ENCODE measurements around the gene CAMK1D. TPM values are rescaled to one million over a fixed set of nuclear protein-coding genes. Genes with fewer than 3 reads are reported as not detected.

Gene CAMK1D
- total RNA-seq, 1 donor from 2014 or later = 12.8 TPM

DNA sequence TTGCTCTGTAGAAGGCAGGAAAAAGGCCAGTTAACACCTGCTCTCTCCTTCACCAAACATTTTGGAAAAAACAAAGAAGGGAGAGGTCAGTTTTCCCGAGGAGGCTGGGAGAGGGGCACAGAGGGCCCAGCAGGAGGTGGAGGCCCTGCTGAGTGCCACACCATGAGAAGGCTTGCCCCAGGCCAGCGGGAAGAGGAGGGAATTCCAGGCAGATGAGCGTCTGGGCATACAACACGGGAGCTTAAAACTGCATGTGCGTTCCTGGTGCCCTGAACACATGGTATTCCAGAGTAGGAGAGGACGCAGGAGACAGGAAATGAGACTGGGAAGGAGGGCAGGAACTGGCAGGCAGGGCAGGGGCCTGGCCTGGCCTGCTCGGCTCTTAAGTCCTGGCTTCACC, 469.7 kb downstream of the CAMK1D start:
- Histone ChIP-seq H3K27me3 (no peaks in the 10 kb centered on the region), H3K9me3 (no peaks in the 10 kb centered on the region), H3K27ac (no peak overlapping the region), H3K4me3 (no peak overlapping the region), H3K36me3 (peaks cover 0 to 20% of the 10 kb centered on the region in 2 donors), H3K4me1 (peaks cover 11% of the 10 kb centered on the region)
- DNase-seq (ENCODE audit: extremely low spot score in 2 of 2) = no peak
- intact Hi-C loops (cut with DNase I) = no loop called here
- TF ChIP-seq, protein P1, sequence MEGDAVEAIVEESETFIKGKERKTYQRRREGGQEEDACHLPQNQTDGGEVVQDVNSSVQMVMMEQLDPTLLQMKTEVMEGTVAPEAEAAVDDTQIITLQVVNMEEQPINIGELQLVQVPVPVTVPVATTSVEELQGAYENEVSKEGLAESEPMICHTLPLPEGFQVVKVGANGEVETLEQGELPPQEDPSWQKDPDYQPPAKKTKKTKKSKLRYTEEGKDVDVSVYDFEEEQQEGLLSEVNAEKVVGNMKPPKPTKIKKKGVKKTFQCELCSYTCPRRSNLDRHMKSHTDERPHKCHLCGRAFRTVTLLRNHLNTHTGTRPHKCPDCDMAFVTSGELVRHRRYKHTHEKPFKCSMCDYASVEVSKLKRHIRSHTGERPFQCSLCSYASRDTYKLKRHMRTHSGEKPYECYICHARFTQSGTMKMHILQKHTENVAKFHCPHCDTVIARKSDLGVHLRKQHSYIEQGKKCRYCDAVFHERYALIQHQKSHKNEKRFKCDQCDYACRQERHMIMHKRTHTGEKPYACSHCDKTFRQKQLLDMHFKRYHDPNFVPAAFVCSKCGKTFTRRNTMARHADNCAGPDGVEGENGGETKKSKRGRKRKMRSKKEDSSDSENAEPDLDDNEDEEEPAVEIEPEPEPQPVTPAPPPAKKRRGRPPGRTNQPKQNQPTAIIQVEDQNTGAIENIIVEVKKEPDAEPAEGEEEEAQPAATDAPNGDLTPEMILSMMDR (IDR thresholded peaks at IDR 0.05) = no peak
- no peak for TF ChIP-seq POLR2AphosphoS5 (IDR thresholded peaks at IDR 0.05; ENCODE audit: insufficient read depth in 1 of 2, low read depth in 1 of 2)
- TF ChIP-seq POLR2A (IDR thresholded peaks at IDR 0.05) = no peak

DNA sequence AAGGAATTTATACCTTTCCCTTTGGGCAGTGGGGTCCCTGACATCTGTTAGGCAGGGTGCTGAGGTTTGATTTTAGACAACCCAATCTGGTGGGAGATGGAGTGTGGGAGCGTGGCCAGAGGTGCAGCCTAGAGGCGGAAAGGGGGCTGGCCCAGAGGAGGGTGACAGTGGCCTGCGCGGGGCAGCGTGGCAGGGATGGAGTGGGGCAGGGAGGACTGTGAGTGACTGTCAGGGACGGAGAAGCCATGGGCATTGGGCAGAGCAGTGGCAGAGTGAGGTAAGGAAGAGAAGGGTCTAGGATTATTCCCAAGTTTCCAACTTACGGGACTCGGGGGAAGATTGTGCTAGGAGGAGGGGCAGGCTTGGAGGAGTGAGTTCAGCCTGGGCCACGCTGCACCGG, 470.3 kb downstream of the CAMK1D start:
- Histone ChIP-seq H3K36me3 (peaks cover 0 to 15% of the 10 kb centered on the region in 2 donors), H3K9me3 (no peaks in the 10 kb centered on the region), H3K4me3 (no peak overlapping the region), H3K4me1 (peaks cover 11% of the 10 kb centered on the region), H3K27me3 (no peaks in the 10 kb centered on the region), H3K27ac (no peak overlapping the region)
- TF ChIP-seq, protein P1 (IDR thresholded peaks at IDR 0.05) = no peak
- no peak for TF ChIP-seq POLR2AphosphoS5 (IDR thresholded peaks at IDR 0.05; ENCODE audit: insufficient read depth in 1 of 2, low read depth in 1 of 2)
- no peak for TF ChIP-seq POLR2A (IDR thresholded peaks at IDR 0.05)
- intact Hi-C loops (cut with DNase I) = no loop called here
- no peak for DNase-seq (ENCODE audit: extremely low spot score in 2 of 2)

DNA sequence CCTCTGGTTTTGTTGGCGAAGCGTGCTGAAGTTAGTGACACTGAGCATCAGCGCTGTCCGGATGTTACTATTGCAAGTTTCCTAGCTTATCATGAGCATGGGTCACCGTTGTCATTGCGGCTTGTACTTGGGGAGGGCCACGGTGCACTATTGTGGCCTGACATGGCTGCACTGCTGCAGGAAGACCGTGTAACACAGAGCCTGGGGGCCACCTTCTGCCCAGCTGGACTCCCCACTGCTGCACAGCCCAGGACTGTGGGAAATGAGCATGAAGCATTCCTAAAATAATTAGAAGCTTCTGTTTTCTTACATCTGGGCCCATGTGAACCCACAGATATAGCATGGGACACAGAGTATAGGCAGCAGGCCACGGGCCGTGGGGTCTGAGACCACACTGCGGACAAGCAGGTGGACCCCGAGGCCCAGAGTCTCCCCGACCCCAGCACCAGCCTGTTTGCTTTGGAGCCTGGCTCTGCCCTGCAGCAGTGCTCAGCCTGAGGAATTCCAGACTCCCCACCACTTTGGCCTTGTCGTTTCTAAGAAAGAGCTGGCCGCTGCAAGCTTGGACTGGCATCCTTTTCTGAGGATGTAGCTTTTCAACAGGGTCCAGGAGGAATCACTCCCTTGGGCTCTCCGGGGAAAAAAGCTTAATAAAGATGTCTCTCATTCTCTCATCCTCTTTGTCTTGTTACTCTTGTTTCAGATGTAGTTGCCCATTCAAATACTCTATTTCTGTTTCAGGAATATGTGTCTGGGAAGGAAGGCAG, 473.0 kb downstream of the CAMK1D start:
- no peaks in the 10 kb centered on the region for H3K9me3 ChIP-seq
- H3K27ac ChIP-seq = no peak overlapping the region
- DNase-seq (ENCODE audit: extremely low spot score in 2 of 2) = no peak
- H3K4me3 ChIP-seq = no peak overlapping the region
- H3K36me3 ChIP-seq = no peaks in the 10 kb centered on the region
- H3K4me1 ChIP-seq = peaks cover 11% of the 10 kb centered on the region
- no peaks in the 10 kb centered on the region for H3K27me3 ChIP-seq
- TF ChIP-seq, protein P1 (IDR thresholded peaks at IDR 0.05) = no peak
- no peak for TF ChIP-seq POLR2AphosphoS5 (IDR thresholded peaks at IDR 0.05; ENCODE audit: insufficient read depth in 1 of 2, low read depth in 1 of 2)
- no peak for TF ChIP-seq POLR2A (IDR thresholded peaks at IDR 0.05)
- intact Hi-C loops (cut with DNase I) = no loop called here

DNA sequence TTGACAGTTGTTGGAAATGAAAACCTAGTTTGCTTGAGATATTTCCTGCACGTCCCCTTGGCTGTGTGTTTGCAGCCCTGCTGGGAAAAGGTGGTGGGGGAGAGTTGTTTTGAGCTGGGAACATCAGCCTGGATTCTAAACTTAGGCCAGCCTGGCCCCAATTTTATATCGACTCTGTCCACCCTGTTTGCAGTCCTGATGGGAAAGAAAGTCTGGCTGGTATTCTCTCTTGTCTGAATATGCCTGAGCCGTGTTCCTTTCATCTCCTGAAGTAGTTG, 473.5 kb downstream of the CAMK1D start:
- intact Hi-C loops (cut with DNase I) = no loop called here
- no peak overlapping the region for H3K27ac ChIP-seq

DNA sequence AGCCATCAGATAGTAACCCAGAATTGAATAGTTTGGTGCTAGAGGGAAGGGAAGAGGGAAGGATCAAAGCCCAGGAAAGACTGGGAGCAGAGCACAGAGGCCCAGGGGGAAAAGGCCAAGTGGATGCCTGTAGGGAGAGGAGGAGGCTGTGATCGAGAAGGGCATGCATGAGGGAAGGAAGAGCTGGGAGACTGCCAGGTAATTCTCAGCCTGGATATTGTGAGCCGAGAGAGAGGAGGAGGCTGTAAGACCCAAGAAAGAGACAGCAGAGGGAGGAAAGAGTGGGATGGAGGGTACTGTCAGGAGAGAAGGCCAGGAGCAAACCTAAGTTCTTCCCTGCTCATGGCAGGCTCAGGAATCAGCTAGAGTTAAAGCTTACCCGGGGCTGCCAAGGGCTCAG, 474.0 kb downstream of the CAMK1D start:
- no peaks in the 10 kb centered on the region for H3K36me3 ChIP-seq
- no peak for TF ChIP-seq POLR2AphosphoS5 (IDR thresholded peaks at IDR 0.05; ENCODE audit: insufficient read depth in 1 of 2, low read depth in 1 of 2)
- TF ChIP-seq POLR2A (IDR thresholded peaks at IDR 0.05) = no peak
- TF ChIP-seq, protein P1 (IDR thresholded peaks at IDR 0.05) = no peak
- H3K4me1 ChIP-seq = peaks cover 11% of the 10 kb centered on the region
- H3K27me3 ChIP-seq = no peaks in the 10 kb centered on the region
- H3K4me3 ChIP-seq = no peak overlapping the region
- H3K27ac ChIP-seq = no peak overlapping the region
- intact Hi-C loops (cut with DNase I) = no loop called here
- DNase-seq (ENCODE audit: extremely low spot score in 2 of 2) = no peak
- no peaks in the 10 kb centered on the region for H3K9me3 ChIP-seq

More for the DNA sequence above, 473.5 kb downstream of the CAMK1D start:
- peaks cover 11% of the 10 kb centered on the region for H3K4me1 ChIP-seq
- no peak for DNase-seq (ENCODE audit: extremely low spot score in 2 of 2)
- no peaks in the 10 kb centered on the region for H3K36me3 ChIP-seq
- H3K4me3 ChIP-seq = no peak overlapping the region
- H3K27me3 ChIP-seq = no peaks in the 10 kb centered on the region
- H3K9me3 ChIP-seq = no peaks in the 10 kb centered on the region
- TF ChIP-seq POLR2AphosphoS5 (IDR thresholded peaks at IDR 0.05; ENCODE audit: insufficient read depth in 1 of 2, low read depth in 1 of 2) = no peak
- TF ChIP-seq, protein P1 (IDR thresholded peaks at IDR 0.05) = no peak
- no peak for TF ChIP-seq POLR2A (IDR thresholded peaks at IDR 0.05)
